Sigmoid colon (tissue), 4 donors: Measurements from ENCODE around the gene ADAMTS12.

Source experiments
- CTCF ChIP-seq, 4 experiments: fragments of 450-650 bp in 3 of 4; fragments of 200-600 bp in 1 of 4; IDR thresholded peaks; one replicate each; pipeline ENCODE4 v1.5.1; 2016 to 2019; ENCODE audit warnings: antibody characterized with exemption in 4 of 4, mild to moderate bottlenecking in 3 of 4, moderate library complexity in 2 of 4
- POLR2A ChIP-seq, 2 donors: fragments of 450-650 bp; IDR thresholded peaks; one replicate each; pipeline ENCODE4 v1.6.1; 2016; ENCODE audit warnings: antibody characterized with exemption in 2 of 2, mild to moderate bottlenecking in 2 of 2, moderate library complexity in 2 of 2
- POLR2AphosphoS5 ChIP-seq, 4 donors: sonication (generic); formaldehyde crosslinking; IDR thresholded peaks; one replicate each; pipeline ENCODE4 v1.6.1; 2017; ENCODE audit warnings: antibody characterized with exemption in 4 of 4

GRCh38 chr5:33579152-33579551 lies 312.6 kb downstream of the ADAMTS12 start:
- TF ChIP-seq CTCF (IDR thresholded peaks at IDR 0.05) (no peak), POLR2AphosphoS5 (IDR thresholded peaks at IDR 0.05) (no peak), POLR2A (IDR thresholded peaks at IDR 0.05) (no peak)
